Brain microvascular endothelial cell (primary cell): ENCODE measurements around the gene ANKRD45.

Source experiments
- DNase-seq: peaks from one replicate; pipeline ENCODE4 v3.0.0-alpha.2; 2020
- H3K27ac ChIP-seq: fragments of 250-450 bp; sonication (Bioruptor Pico); 2 replicates; pipeline ENCODE4 v1.5.1; 2020; ENCODE audit warnings: mild to moderate bottlenecking, moderate library complexity
- H3K27me3 ChIP-seq: fragments of 250-450 bp; sonication (Bioruptor Pico); replicated peaks from 2 replicates; pipeline ENCODE4 v1.5.1; 2020; ENCODE audit warnings: mild to moderate bottlenecking
- H3K36me3 ChIP-seq: fragments of 250-450 bp; sonication (Bioruptor Pico); replicated peaks from 2 replicates; pipeline ENCODE4 v1.5.1; 2020; ENCODE audit warnings: mild to moderate bottlenecking
- H3K4me3 ChIP-seq: 2 replicates; pipeline ENCODE4 v1.5.1; 2011; ENCODE audit warnings: low read depth, mild to moderate bottlenecking, control low read depth, low read length, moderate library complexity
- CTCF ChIP-seq: IDR thresholded peaks from 2 replicates; pipeline ENCODE4 v1.5.1; 2011; ENCODE audit warnings: low read depth, mild to moderate bottlenecking, moderate library complexity, low read length, control low read depth, inconsistent platforms; ENCODE audit errors: missing control alignments
- in situ Hi-C: cut with HindIII; loops from 2 replicates; pipeline ENCODE4 v1.10.0; 2017; ENCODE audit warnings: low sequenced_read_pairs, low pct_ligation_motif_present

ANKRD45 gene, protein sequence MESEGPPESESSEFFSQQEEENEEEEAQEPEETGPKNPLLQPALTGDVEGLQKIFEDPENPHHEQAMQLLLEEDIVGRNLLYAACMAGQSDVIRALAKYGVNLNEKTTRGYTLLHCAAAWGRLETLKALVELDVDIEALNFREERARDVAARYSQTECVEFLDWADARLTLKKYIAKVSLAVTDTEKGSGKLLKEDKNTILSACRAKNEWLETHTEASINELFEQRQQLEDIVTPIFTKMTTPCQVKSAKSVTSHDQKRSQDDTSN

DNA sequence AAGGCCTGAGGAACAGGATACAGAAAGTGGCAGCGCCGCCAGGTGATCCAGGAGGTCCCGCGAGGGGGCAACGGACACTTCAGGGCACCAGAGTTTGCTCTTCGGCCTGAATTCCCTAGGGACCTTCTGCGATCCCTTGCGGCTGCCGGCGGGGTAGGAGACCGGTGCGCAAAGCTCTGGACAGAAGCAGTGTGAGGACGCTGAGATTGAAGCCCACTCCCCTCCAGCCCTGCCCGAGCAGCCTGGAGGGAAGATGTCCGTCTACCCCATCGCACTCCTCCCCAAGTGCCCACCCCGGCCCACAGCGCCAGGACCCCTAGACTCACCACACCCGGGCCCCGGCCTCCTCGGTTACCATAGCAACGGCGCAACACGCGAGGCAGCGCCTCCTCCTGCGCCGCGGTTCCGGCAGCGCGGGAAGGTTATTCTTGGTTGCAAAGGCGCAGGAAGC lies at the start of gene ANKRD45:
TSS of gene ANKRD45 (minus strand) at position 361 of the 451 bp plus-strand sequence. CDS start 10,433 bp downstream, outside the sequence.
- no peak for TF ChIP-seq CTCF
- in situ Hi-C loops = no loop called here
- H3K36me3 ChIP-seq = no peaks in the 10 kb centered on the region
- no peaks in the 10 kb centered on the region for H3K27me3 ChIP-seq
- DNase-seq = peak; percentile 29
- H3K27ac ChIP-seq = no peak within 1 kb of the TSS
- peak within 1 kb of the TSS; percentile 64 for H3K4me3 ChIP-seq

GRCh38 chr1:173717238-173717637 lies 47.6 kb upstream of the ANKRD45 start:
- TF ChIP-seq CTCF = no peak
- in situ Hi-C loops = no loop called here
- H3K4me3 ChIP-seq = no peak overlapping the region
- H3K27me3 ChIP-seq = no peaks in the 10 kb centered on the region
- DNase-seq = no peak
- H3K36me3 ChIP-seq = no peaks in the 10 kb centered on the region
- no peak overlapping the region for H3K27ac ChIP-seq

- peak overlapping the region; percentile 11 for H3K27ac ChIP-seq
- H3K36me3 ChIP-seq = no peaks in the 10 kb centered on the region
- H3K27me3 ChIP-seq = no peaks in the 10 kb centered on the region
- in situ Hi-C loops = no loop called here
- TF ChIP-seq CTCF = no peak
- DNase-seq = no peak
- peak overlapping the region; percentile 88 for H3K4me3 ChIP-seq
Observed at GRCh38 chr1:173715538-173715844, 45.8 kb upstream of the ANKRD45 start.

DNA sequence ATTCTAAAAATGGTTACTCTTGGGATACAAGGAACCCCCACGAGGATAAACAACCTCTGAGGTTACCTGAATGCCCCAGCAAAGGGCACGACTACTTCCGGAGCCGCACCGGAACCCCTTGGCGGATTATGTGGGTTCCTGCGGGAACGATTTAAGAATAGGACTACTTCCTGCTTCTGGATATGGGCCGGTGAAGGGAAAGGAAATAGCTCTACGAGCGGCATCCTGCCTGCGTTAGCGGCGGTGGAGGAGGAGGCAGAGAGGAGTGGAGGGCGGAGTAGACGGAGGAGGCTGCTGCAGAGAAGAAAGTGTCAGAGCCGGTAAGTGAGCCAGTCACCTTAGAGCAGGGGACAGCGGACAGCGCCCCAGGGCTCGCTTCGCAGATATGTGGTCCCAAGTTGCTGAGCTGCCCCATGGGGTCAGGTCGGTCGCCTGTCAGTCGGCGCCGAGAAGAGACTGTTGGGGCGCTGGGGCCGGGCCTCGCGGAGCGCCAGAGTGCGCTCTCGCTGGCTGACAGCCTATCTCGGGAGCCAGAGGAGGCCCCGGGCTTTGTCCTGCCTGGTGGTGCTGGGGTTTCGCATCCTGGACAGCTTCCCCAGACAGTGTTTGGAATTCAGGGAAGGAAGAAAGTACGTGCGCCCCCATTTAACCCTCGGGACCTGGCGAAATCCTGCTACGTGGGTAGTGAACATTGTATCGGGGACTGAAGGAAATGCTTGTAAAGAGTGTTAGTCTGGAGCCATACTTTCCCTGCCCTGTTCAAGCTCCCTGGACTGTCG lies 45.3 kb upstream of the ANKRD45 start, which contains the start of gene KLHL20:
TSS of gene KLHL20 (plus strand) at position 223 of the 779 bp plus-strand sequence. CDS start 1,063 bp downstream, outside the sequence.
- peak; percentile 90 for DNase-seq
- in situ Hi-C loops = no loop called here
- TF ChIP-seq CTCF = peak; percentile 14
- peak within 1 kb of the TSS; percentile 11 for H3K27ac ChIP-seq
- H3K4me3 ChIP-seq = peak within 1 kb of the TSS; percentile 88
- H3K27me3 ChIP-seq = peaks cover 2% of the 10 kb centered on the region
- no peaks in the 10 kb centered on the region for H3K36me3 ChIP-seq

- no peaks in the 10 kb centered on the region for H3K36me3 ChIP-seq
- H3K27ac ChIP-seq = no peak overlapping the region
- H3K27me3 ChIP-seq = peaks cover 2% of the 10 kb centered on the region
- in situ Hi-C loops = no loop called here
- peak overlapping the region; percentile 88 for H3K4me3 ChIP-seq
- no peak for DNase-seq
- TF ChIP-seq CTCF = no peak
Observed at GRCh38 chr1:173714441-173714758, 44.7 kb upstream of the ANKRD45 start.
